Stomach (tissue), 4 donors: ENCODE data around the gene YIPF6.

ENCODE experiments used
- EP300 ChIP-seq: sonication (generic); formaldehyde crosslinking; IDR thresholded peaks from one replicate; pipeline ENCODE4 v1.6.1; 2017; ENCODE audit warnings: antibody characterized with exemption
- POLR2A ChIP-seq, 4 donors: fragments of 450-650 bp; IDR thresholded peaks; one replicate each; pipeline ENCODE4 v1.6.1; 2016; ENCODE audit warnings: antibody characterized with exemption in 4 of 4, control low read depth in 2 of 4, mild to moderate bottlenecking in 1 of 4, moderate library complexity in 1 of 4
- POLR2AphosphoS5 ChIP-seq, 3 donors: sonication (generic); formaldehyde crosslinking; IDR thresholded peaks; one replicate each; pipeline ENCODE4 v1.6.1; 2016; ENCODE audit warnings: antibody characterized with exemption in 3 of 3
- TF ChIP-seq, protein P1 (sequence below), 7 experiments: fragments of 450-650 bp in 4 of 7; fragments of 200-600 bp in 3 of 7; sonication (generic) in 3 of 7; IDR thresholded peaks; one replicate each; pipeline ENCODE4 v1.5.1; 2016 to 2019; ENCODE audit warnings: antibody characterized with exemption in 7 of 7, control low read depth in 2 of 7, mild to moderate bottlenecking in 1 of 7

DNA sequence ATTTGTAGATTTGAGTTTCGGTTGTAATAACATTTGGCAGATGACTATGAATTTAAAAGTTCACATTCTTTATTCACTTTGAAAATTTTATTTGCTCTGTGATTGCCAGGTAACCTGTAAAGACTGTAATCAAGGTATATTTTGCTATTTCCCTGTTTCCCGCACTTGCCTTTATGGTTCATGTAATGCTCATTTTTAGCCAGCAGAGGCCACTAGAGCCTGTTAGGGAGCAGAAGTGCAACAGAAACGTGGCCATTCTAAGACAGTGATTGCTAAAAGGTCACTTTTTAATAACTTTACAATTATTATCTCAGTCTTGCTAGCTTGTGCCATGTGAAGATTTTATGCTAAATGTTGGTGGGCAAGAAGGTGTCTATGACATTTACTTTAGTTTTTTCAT lies 12.4 kb downstream of the YIPF6 start:
- TF ChIP-seq, protein P1, sequence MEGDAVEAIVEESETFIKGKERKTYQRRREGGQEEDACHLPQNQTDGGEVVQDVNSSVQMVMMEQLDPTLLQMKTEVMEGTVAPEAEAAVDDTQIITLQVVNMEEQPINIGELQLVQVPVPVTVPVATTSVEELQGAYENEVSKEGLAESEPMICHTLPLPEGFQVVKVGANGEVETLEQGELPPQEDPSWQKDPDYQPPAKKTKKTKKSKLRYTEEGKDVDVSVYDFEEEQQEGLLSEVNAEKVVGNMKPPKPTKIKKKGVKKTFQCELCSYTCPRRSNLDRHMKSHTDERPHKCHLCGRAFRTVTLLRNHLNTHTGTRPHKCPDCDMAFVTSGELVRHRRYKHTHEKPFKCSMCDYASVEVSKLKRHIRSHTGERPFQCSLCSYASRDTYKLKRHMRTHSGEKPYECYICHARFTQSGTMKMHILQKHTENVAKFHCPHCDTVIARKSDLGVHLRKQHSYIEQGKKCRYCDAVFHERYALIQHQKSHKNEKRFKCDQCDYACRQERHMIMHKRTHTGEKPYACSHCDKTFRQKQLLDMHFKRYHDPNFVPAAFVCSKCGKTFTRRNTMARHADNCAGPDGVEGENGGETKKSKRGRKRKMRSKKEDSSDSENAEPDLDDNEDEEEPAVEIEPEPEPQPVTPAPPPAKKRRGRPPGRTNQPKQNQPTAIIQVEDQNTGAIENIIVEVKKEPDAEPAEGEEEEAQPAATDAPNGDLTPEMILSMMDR (IDR thresholded peaks at IDR 0.05): peak in 5 of 7 experiments; percentile 21 to 80 (median 66)
- TF ChIP-seq POLR2A (IDR thresholded peaks at IDR 0.05) (no peak), EP300 (no peak), POLR2AphosphoS5 (IDR thresholded peaks at IDR 0.05) (no peak)
